ENCODE results near the gene SMPD2.

DNA sequence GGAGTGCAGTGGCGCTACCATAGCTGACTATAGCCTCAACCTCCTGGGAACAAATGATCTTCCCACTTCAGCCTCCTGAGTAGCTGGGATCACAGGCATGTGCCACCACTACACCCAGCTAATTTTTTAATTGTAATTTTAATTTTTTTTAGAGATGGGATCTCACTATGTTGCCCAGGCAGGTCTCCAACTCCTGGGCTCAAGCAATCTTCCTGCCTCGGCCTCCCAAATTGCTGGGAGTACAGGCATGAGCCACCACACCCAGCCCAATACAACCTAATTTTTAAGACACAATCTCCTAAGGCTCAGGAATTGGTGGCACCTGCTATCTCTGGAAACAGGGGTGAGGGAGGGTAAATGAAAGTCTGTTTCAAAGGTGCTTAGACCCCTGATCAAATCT lies 36.7 kb downstream of the SMPD2 start:
- TF ChIP-seq, protein P1, sequence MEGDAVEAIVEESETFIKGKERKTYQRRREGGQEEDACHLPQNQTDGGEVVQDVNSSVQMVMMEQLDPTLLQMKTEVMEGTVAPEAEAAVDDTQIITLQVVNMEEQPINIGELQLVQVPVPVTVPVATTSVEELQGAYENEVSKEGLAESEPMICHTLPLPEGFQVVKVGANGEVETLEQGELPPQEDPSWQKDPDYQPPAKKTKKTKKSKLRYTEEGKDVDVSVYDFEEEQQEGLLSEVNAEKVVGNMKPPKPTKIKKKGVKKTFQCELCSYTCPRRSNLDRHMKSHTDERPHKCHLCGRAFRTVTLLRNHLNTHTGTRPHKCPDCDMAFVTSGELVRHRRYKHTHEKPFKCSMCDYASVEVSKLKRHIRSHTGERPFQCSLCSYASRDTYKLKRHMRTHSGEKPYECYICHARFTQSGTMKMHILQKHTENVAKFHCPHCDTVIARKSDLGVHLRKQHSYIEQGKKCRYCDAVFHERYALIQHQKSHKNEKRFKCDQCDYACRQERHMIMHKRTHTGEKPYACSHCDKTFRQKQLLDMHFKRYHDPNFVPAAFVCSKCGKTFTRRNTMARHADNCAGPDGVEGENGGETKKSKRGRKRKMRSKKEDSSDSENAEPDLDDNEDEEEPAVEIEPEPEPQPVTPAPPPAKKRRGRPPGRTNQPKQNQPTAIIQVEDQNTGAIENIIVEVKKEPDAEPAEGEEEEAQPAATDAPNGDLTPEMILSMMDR (IDR thresholded peaks at IDR 0.05; ENCODE audit: low read depth, low read length), result no peak
- TF ChIP-seq POLR2A (IDR thresholded peaks at IDR 0.05; ENCODE audit: extremely low read depth, insufficient read length), result no peak
- TF ChIP-seq, protein P2, sequence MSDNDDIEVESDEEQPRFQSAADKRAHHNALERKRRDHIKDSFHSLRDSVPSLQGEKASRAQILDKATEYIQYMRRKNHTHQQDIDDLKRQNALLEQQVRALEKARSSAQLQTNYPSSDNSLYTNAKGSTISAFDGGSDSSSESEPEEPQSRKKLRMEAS (IDR thresholded peaks at IDR 0.05; ENCODE audit: low read depth, low read length), result no peak
- no peak for TF ChIP-seq MYC (IDR thresholded peaks at IDR 0.05; ENCODE audit: low read depth, low read length)

Data from NB4 (cell line).